Measurements from ENCODE around the gene CACNA2D2.
"Not testable (repeated sequence)": the region's sequence is repeated elsewhere in the genome, so short reads cannot be mapped to it uniquely, and the experiment has no call there.

The CACNA2D2 gene

DNA sequence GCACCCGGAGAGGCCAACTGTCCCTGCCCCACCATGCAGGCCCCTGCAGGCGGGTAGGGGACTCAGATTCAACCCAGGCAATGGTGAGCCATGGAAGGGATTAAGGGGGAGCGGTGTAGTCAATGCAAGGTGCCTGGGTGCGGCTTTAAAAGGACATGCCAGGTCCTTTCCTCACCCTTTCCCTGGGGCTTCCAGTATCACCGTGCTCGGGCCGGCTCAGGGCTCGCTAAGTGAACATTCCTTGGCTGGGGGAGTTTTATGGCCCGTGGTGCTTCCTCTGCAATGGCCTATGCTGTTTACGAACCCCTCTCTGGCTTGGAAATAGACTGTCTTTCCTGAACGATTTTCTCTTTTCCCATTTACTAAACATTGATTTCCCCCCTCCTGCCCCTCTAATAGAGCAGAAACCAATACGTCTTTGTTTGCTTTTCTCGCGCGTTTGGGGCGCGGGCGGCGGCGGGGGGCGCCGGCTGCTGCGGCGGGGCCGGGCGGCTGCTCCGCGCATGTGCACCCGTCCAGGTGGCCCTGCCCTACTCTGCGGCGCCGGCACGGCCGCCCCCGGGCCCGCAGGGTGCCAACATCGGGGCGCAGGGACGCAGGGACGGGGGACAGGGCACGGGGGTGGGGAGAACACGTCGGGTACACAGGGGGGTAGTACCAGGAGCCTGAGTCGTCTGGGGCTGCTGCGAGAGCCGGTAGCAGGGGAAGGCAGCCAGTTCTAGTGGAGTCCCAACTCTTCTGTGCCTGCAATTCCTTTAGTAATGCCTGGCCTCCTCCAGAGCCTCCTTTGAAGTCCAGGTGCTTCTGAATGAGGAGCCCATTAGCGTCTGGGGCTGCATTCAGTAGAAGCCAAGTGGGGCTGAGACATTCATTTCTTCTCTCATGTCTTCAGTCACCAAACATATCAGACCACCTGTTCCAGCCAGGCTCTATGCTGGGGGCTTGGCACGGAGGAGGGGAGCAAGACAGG is 26.9 kb upstream of the CACNA2D2 start:
- no peak for DNase-seq (ENCODE audit: low read depth in 1 of 2, low spot score in 1 of 2)

GRCh38 chr3:50525987-50526386 is 22.6 kb upstream of the CACNA2D2 start:
- DNase-seq (ENCODE audit: low read depth in 1 of 2, low spot score in 1 of 2): peak in 1 of 2 donors; percentile 25

GRCh38 chr3:50525191-50525910 is 21.9 kb upstream of the CACNA2D2 start:
- no peak for DNase-seq (ENCODE audit: low read depth in 1 of 2, low spot score in 1 of 2)

- no peak for DNase-seq (ENCODE audit: low read depth in 1 of 2, low spot score in 1 of 2)
Observed at GRCh38 chr3:50524746-50525145, 21.3 kb upstream of the CACNA2D2 start.

- no peak for DNase-seq (ENCODE audit: low read depth in 1 of 2, low spot score in 1 of 2)
Observed at GRCh38 chr3:50523279-50523811, 19.9 kb upstream of the CACNA2D2 start.

- no peak for DNase-seq (ENCODE audit: low read depth in 1 of 2, low spot score in 1 of 2)
Observed at GRCh38 chr3:50521572-50521971, 18.1 kb upstream of the CACNA2D2 start.

- no peak for DNase-seq (ENCODE audit: low read depth in 1 of 2, low spot score in 1 of 2)
Observed at GRCh38 chr3:50520849-50521248, 17.4 kb upstream of the CACNA2D2 start.

DNA sequence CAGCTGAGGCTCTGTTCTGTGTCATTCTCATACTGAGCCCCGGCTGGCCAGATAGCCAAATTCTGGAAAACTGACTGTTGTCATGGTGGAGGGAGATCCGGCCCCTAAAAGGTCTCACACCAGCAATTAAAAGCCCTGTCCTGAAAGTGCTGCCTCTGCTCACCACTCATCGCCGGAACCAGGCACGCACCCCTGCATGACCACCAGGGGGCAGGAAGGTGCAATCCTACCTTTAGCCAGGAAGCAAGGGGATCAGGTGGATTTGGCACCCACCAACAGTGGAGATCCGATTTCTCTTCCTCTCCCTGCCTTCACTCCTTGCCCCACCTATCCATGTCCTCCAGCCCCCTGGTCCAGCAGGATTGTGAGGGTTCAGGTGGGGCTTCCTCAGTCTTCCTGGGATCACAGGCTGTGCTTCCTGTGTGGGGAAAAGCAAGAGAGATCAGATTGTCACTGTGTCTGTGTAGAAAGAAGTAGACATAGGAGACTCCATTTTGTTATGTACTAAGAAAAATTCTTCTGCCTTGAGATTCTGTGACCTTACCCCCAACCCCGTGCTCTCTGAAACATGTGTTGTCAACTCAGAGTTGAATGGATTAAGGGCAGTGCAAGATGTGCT is 16.1 kb upstream of the CACNA2D2 start:
- DNase-seq (ENCODE audit: low read depth in 1 of 2, low spot score in 1 of 2): peak; percentile 37 to 63

DNA sequence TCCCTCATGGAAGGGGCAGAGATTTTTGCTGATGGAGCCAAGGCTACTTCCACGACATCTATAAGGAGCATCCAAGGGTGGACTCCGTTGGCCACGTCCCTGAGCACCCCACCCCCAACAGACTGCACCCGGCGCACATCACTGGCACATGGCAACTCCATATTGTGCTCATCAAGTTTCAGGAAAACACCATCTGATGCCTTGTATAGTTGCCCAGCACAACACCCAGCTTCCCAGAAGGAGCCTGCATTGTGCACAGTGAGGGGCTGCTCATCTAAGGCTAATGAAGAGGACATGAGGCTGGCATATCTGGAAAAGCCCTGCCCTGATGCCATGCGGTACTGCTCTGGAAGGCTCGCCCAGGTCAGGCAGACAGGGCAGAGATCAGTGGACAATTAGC is 15.0 kb upstream of the CACNA2D2 start:
- DNase-seq (ENCODE audit: low read depth in 1 of 2, low spot score in 1 of 2): no peak

- no peak for DNase-seq (ENCODE audit: low read depth in 1 of 2, low spot score in 1 of 2)
Observed at GRCh38 chr3:50517721-50518206, 14.3 kb upstream of the CACNA2D2 start.

- DNase-seq (ENCODE audit: low read depth in 1 of 2, low spot score in 1 of 2): no peak
Observed at GRCh38 chr3:50516440-50516871, 13.0 kb upstream of the CACNA2D2 start.

- no peak for DNase-seq (ENCODE audit: low read depth in 1 of 2, low spot score in 1 of 2)
Observed at GRCh38 chr3:50515565-50516439, 12.4 kb upstream of the CACNA2D2 start.

- not testable (repeated sequence) for DNase-seq (ENCODE audit: low read depth in 1 of 2, low spot score in 1 of 2)
Observed at GRCh38 chr3:50512908-50513307, 9.5 kb upstream of the CACNA2D2 start.

- no peak for DNase-seq (ENCODE audit: low read depth in 1 of 2, low spot score in 1 of 2)
Observed at GRCh38 chr3:50512131-50512530, 8.7 kb upstream of the CACNA2D2 start.

- DNase-seq (ENCODE audit: low read depth in 1 of 2, low spot score in 1 of 2): no peak
Observed at GRCh38 chr3:50510325-50510724, 6.9 kb upstream of the CACNA2D2 start.

DNA sequence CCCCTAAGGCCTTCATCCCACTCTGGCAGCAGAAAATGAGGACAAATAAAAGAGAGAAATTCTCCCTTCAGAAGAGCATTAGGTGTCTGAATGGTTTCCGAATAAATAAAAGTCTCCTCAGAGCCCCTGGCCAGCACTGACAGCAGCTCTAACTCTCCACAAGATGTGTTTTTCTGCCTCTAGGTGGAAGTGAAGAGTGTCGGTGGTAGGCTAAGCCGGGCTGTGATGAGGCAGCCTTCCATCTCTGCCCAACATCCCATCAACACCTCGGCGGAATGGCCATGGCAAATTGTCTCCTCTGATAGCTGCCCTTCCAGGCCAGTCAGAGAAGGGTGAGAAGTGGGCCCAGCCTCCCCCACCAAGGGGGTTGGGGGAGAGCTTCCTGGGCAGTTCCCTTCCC is 6.3 kb upstream of the CACNA2D2 start:
- DNase-seq (ENCODE audit: low read depth in 1 of 2, low spot score in 1 of 2): no peak

- no peak for DNase-seq (ENCODE audit: low read depth in 1 of 2, low spot score in 1 of 2)
Observed at GRCh38 chr3:50508821-50509220, 5.4 kb upstream of the CACNA2D2 start.

- no peak for DNase-seq (ENCODE audit: low read depth in 1 of 2, low spot score in 1 of 2)
Observed at GRCh38 chr3:50506169-50506568, 2.7 kb upstream of the CACNA2D2 start.

- no peak for DNase-seq (ENCODE audit: low read depth in 1 of 2, low spot score in 1 of 2)
Observed at GRCh38 chr3:50504681-50505080, 1.2 kb upstream of the CACNA2D2 start.

All from stimulated activated CD4-positive, alpha-beta T cell treated with anti-CD3 and anti-CD28 coated beads, Interleukin-15, amount 100 ng/mL, for 1 hour (primary cell).